Calu3 (cell line): ENCODE measurements around the gene PLXNA1. TPM values are rescaled to one million over a fixed set of nuclear protein-coding genes. Genes with fewer than 3 reads are reported as not detected.

ENCODE experiments used
- BruUV-seq: library from RNA; stranded (reverse); fragments of 400-500 nt; replicated peaks from 2 replicates; lab custom pipeline; 2021; lab: Mats Ljungman, UMichigan
- CTCF ChIA-PET: fragments of 300-600 bp; sonication (Branson Sonifier 250); formaldehyde crosslinking; loops from one replicate; lab custom pipeline; 2022; ENCODE audit warnings: antibody characterized with exemption; lab: Charles Lee
- DNase-seq: peaks from one replicate; pipeline ENCODE4 v3.0.0; 2022
- H3K27ac Mint-ChIP-seq: one replicate; pipeline ENCODE4 v1.8.0; 2022; ENCODE audit warnings: mixed read lengths; ENCODE audit not compliant: unreplicated experiment
- H3K27me3 Mint-ChIP-seq: one replicate; pipeline ENCODE4 v1.8.0; 2022; ENCODE audit warnings: mixed read lengths; ENCODE audit not compliant: unreplicated experiment
- H3K36me3 Mint-ChIP-seq: one replicate; pipeline ENCODE4 v1.8.0; 2022; ENCODE audit warnings: mild to moderate bottlenecking, moderate library complexity, mixed read lengths; ENCODE audit not compliant: insufficient read depth, unreplicated experiment
- H3K4me1 Mint-ChIP-seq: one replicate; pipeline ENCODE4 v1.8.0; 2022; ENCODE audit warnings: mild to moderate bottlenecking, low read depth, mixed read lengths; ENCODE audit not compliant: unreplicated experiment
- H3K4me3 Mint-ChIP-seq: one replicate; pipeline ENCODE4 v1.8.0; 2022; ENCODE audit warnings: mild to moderate bottlenecking, low read depth, moderate library complexity, mixed read lengths; ENCODE audit not compliant: unreplicated experiment
- H3K9me3 Mint-ChIP-seq: one replicate; pipeline ENCODE4 v1.8.0; 2022; ENCODE audit warnings: low read depth, mixed read lengths; ENCODE audit not compliant: unreplicated experiment
- CTCF ChIP-seq: fragments of 200-600 bp; IDR thresholded peaks from one replicate; pipeline ENCODE4 v1.8.0; 2022; ENCODE audit warnings: antibody characterized with exemption; ENCODE audit not compliant: unreplicated experiment
- intact Hi-C: fragments of 100-400 bp; cut with micrococcal nuclease; formaldehyde crosslinking; loops from one replicate; pipeline ENCODE4 v1.10.0; 2022; ENCODE audit not compliant: unreplicated experiment
- total RNA-seq: library from RNA; stranded (reverse); gene quantifications from 2 replicates; pipeline ENCODE4 v1.2.3, GENCODE V29; 2022

PLXNA1 gene
- total RNA-seq, 1 experiment from 2014 or later: 84.3 TPM

DNA sequence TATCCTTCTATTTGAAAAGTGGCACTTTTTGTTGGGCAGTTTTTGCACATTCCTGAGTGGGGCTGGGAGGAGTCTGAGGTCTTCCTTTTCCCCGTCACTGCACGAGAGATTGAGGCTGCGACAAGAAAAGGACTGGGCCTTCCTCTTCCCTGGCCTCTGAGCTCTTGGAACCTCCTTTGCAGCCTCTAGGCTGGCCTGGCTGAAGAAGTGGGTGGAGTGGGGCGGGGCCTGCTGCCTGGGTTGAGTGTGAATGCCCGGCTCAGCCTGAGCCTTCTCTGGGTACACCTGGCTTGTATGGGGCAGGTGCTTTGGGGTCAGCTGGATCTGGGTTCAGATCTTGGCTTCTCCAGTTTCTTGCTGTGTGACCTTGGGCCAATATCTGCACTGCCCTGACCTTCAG, 43.1 kb downstream of the PLXNA1 start:
- BruUV-seq: no TSS peak
- CTCF ChIA-PET: no interaction called here
- H3K36me3 Mint-ChIP-seq: peaks cover 41% of the 10 kb centered on the region
- intact Hi-C loops: no loop called here
- no peak overlapping the region for H3K27ac Mint-ChIP-seq
- H3K4me1 Mint-ChIP-seq: no peaks in the 10 kb centered on the region
- H3K27me3 Mint-ChIP-seq: no peaks in the 10 kb centered on the region
- H3K4me3 Mint-ChIP-seq: no peak overlapping the region
- no peak for DNase-seq
- H3K9me3 Mint-ChIP-seq: no peaks in the 10 kb centered on the region
- TF ChIP-seq CTCF: no peak

DNA sequence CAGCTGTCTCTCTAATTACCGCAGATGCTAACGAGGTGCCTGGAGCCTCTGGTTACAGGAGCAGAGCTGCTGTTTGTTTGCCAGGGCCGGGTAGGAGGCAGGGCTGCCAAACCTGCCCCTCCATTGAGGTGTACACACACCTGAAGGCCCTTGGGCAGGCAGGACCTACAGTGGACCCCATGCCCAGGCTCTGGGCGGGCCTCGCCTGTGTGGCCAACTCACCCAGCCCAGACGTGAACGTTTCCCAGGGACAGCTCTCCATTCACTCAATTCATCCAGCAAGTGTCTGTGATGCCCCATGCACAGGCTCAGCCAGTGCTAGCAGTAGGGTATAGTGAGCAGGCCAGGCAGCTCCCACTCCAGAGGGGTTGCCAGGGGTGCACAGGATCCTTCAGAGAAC, 43.7 kb downstream of the PLXNA1 start:
- H3K27me3 Mint-ChIP-seq: no peaks in the 10 kb centered on the region
- no peak overlapping the region for H3K4me3 Mint-ChIP-seq
- H3K36me3 Mint-ChIP-seq: peaks cover 44% of the 10 kb centered on the region
- intact Hi-C loops: no loop called here
- H3K27ac Mint-ChIP-seq: no peak overlapping the region
- no peaks in the 10 kb centered on the region for H3K9me3 Mint-ChIP-seq
- TF ChIP-seq CTCF: no peak
- CTCF ChIA-PET: no interaction called here
- DNase-seq: no peak
- no peaks in the 10 kb centered on the region for H3K4me1 Mint-ChIP-seq
- BruUV-seq: no TSS peak

DNA sequence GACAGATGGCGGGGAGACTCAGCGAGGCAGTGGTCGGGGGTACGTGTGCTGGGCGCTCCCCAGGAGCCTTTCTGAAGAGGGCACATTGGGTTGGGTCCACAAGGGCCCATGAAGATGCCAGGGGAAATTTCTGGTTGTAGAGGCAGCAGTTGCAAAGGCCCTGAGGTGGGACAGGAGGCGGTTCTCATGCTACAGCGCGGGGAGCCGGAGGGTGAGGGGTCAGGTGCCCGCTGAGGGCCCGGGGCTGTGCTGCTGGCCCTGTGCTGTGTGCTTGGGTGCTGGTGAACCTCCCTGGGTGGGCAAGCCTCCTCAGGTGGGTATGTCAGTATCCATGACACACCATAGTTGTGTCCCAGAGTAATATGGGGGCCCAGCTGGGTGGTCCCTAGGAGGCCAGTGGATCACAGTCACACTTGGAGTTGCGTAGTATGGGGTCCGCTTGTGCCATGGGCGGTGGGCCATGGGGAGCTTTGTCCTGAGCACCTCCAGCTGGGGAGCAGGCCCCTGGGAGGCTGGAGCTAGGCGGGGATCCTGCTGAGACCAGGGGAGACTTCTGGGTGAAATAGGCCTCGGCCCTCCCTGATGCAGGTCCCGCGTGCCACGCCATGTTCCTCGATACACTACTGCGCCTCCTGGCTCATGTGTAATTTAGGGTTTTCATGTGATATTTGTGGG, 44.3 kb downstream of the PLXNA1 start:
- no peak overlapping the region for H3K27ac Mint-ChIP-seq
- peaks cover 48% of the 10 kb centered on the region for H3K36me3 Mint-ChIP-seq
- TF ChIP-seq CTCF: no peak
- H3K9me3 Mint-ChIP-seq: no peaks in the 10 kb centered on the region
- BruUV-seq: no TSS peak
- H3K4me3 Mint-ChIP-seq: no peak overlapping the region
- no peaks in the 10 kb centered on the region for H3K27me3 Mint-ChIP-seq
- intact Hi-C loops: no loop called here
- CTCF ChIA-PET: no interaction called here
- DNase-seq: no peak
- H3K4me1 Mint-ChIP-seq: no peaks in the 10 kb centered on the region

GRCh38 chr3:127027811-127028548, 45.1 kb downstream of the PLXNA1 start:
- intact Hi-C loops: no loop called here
- Mint-ChIP-seq H3K27ac (no peak overlapping the region), H3K4me1 (no peaks in the 10 kb centered on the region), H3K9me3 (no peaks in the 10 kb centered on the region), H3K4me3 (no peak overlapping the region), H3K27me3 (no peaks in the 10 kb centered on the region), H3K36me3 (peaks cover 50% of the 10 kb centered on the region)
- TF ChIP-seq CTCF: no peak
- no TSS peak for BruUV-seq
- no peak for DNase-seq
- CTCF ChIA-PET: no interaction called here
